Measurements from ENCODE around the gene BHLHA15.

BHLHA15 gene

GRCh38 chr7:98193474-98194180, 17.6 kb upstream of the BHLHA15 start:
- DNase-seq (ENCODE audit: extremely low spot score) = no peak
- ChIA-PET POLR2A (no interaction called here), CTCF (interaction anchor here (1.4 to 2.2 kb wide), 2 partner anchors 25 to 172 kb away, joined by 6 read pairs; no protein-coding TSS in a partner anchor)
- no peak for TF ChIP-seq CTCF (IDR thresholded peaks at IDR 0.05; ENCODE audit: control extremely low read depth, extremely low read depth, low read depth, missing control alignments)

- CTCF ChIA-PET = interaction anchor here (2.2 kb wide), 1 partner anchor 25 kb away, joined by 8 read pairs; no protein-coding TSS in a partner anchor
- POLR2A ChIA-PET = no interaction called here
- TF ChIP-seq CTCF (IDR thresholded peaks at IDR 0.05; ENCODE audit: control extremely low read depth, extremely low read depth, low read depth, missing control alignments) = no peak
- no peak for DNase-seq (ENCODE audit: extremely low spot score)
Measured at GRCh38 chr7:98194186-98194585, 17.1 kb upstream of the BHLHA15 start.

GRCh38 chr7:98194672-98195457, 16.4 kb upstream of the BHLHA15 start:
- ChIA-PET POLR2A (no interaction called here), CTCF (interaction anchor here (2.2 kb wide), 1 partner anchor 26 kb away, joined by 8 read pairs; no protein-coding TSS in a partner anchor)
- DNase-seq (ENCODE audit: extremely low spot score) = no peak

GRCh38 chr7:98196706-98197605, 14.3 kb upstream of the BHLHA15 start:
- no peak for DNase-seq (ENCODE audit: extremely low spot score)
- ChIA-PET CTCF (no interaction called here), POLR2A (no interaction called here)
- no peak for TF ChIP-seq CTCF (IDR thresholded peaks at IDR 0.05; ENCODE audit: control extremely low read depth, extremely low read depth, low read depth, missing control alignments)

More at GRCh38 chr7:98194672-98195457, 16.4 kb upstream of the BHLHA15 start:
- no peak for TF ChIP-seq CTCF (IDR thresholded peaks at IDR 0.05; ENCODE audit: control extremely low read depth, extremely low read depth, low read depth, missing control alignments)

- TF ChIP-seq CTCF (IDR thresholded peaks at IDR 0.05; ENCODE audit: control extremely low read depth, extremely low read depth, low read depth, missing control alignments) = no peak
- CTCF ChIA-PET = interaction anchor here (1.1 kb wide), 2 partner anchors 32 to 34 kb away, joined by 3 read pairs; no protein-coding TSS in a partner anchor
- POLR2A ChIA-PET = no interaction called here
- DNase-seq (ENCODE audit: extremely low spot score) = no peak
Measured at GRCh38 chr7:98199131-98199530, 12.1 kb upstream of the BHLHA15 start.

GRCh38 chr7:98200364-98200763, 10.9 kb upstream of the BHLHA15 start:
- CTCF ChIA-PET = no interaction called here
- POLR2A ChIA-PET = no interaction called here
- no peak for TF ChIP-seq CTCF (IDR thresholded peaks at IDR 0.05; ENCODE audit: control extremely low read depth, extremely low read depth, low read depth, missing control alignments)
- peak; percentile 31 for DNase-seq (ENCODE audit: extremely low spot score)
